GM21723 (cell line): ENCODE data around the gene LRRIQ3.
"Not testable (repeated sequence)": the region's sequence is repeated elsewhere in the genome, so short reads cannot be mapped to it uniquely, and the experiment has no call there.

Experiments used
- ATAC-seq: cut with Tn5 transposase; IDR thresholded peaks from one replicate; pipeline ENCODE4 v1.9.1; 2021; ENCODE audit warnings: mild to moderate bottlenecking, moderate library complexity; ENCODE audit not compliant: unreplicated experiment

The LRRIQ3 gene

DNA sequence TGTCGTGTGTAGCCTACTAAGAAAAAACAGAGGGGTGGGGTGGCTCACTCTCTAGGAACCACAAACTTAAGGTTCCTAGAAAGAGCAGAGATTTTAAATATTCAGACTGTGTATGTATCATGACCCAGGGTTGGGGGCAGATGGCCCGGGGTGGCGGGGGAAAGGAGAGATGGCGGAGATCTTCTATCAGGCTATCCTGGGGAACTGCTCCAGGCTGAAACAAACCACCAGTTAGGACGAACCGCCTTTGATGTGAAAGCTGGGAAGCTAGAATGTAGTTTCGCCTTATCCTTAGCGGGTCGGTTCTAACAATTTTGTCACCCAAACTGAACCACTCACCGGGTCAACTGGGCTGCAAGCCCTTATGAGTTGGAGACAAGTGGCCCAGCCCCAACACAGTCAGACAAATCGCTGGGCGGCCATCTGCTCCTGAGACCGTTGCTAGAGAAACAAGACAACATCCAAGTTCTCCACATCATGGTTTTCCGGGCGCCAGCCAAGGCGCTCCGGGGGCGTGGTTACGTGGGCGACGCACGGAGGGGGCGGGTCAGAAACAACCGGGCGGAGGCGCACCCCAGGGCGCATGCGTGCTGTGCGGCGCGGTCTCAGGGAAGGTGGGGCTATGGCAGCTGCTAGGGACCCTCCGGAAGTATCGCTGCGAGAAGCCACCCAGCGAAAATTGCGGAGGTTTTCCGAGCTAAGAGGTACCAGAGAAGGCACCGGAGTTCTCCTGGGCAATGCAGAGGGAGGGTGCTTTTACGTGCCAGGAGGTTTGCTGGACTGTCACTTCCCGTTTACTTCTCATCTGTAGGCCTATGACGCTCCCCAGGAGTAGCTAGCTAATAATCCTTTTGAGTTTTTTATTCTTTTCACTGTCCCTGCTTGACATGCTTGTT, at the start of gene LRRIQ3, which contains the start of gene FPGT:
LRRIQ3 (minus strand) TSS at position 520 of the 896 bp plus-strand sequence. CDS start 14,492 bp downstream, outside the sequence.
FPGT (plus strand) TSS at position 586 of the 896 bp plus-strand sequence; CDS start at position 623, 37 bp downstream.
- ATAC-seq = peak; percentile 94

DNA sequence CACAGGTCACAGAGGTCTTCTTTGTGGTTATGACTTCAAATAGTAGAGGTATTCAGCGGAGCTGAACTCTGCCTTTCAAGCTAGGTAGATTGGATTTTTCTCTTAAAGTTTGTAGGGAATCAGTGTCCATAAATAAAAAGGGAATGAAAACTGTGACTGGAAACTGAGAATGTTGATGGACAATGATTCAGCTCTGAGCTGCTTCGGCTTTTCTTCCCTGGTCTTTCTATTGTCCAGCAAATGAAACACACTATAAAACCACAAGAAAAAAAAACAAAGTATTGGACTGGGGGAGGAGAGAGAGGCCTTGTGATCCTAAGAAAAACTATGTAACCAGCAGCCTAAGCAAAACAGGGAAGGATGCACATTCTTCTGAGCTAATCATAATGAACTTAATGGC, 48.3 kb upstream of the LRRIQ3 start:
- ATAC-seq = no peak

- no peak for ATAC-seq
These were observed 47.3 kb upstream of the LRRIQ3 start for GRCh38 chr1:74245168-74245772.

- no peak for ATAC-seq
These were observed 39.8 kb upstream of the LRRIQ3 start for GRCh38 chr1:74237787-74238186.

- ATAC-seq = no peak
These were observed 39.1 kb upstream of the LRRIQ3 start for GRCh38 chr1:74237035-74237434.

DNA sequence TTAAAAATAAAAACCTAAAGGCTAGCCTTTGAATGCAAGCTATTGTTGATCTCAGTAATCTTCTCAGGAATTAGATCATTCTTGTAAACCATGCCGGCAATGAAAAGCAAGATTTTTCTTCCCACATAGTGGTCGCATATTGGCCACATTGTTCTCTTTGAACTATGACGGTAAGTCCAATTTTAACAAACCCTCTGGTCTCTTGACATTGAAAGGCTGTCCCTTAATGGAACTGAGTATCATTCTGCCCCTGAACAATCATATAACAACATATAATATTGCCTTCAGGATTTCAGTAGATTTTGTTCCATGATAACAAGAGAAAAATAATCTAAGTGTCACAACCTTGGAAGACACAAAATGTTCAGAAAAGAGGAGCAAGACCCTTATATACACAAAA, 38.5 kb upstream of the LRRIQ3 start:
- ATAC-seq = no peak

DNA sequence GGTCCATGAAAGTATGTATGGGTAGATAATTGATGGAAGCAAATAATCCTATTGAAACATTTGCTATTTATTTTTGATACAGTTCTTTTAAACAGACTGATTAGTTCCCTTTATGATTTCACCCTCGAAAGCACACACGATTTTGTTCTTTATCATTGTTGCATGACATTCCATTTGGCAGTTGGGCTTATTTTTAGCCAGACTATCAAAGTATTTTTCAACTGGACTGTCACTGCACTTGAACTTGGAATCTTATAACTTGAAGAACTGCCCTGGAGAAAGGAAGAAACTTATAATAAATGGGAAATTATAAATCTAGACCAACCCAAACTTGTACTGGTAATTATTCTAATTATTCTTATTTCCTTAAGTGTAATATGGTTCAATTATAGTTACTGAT, 37.2 kb upstream of the LRRIQ3 start, which contains the start of gene TNNI3K:
TNNI3K (plus strand) TSS at position 235 of the 400 bp plus-strand sequence; CDS start at position 300, 65 bp downstream.
- ATAC-seq = no peak

DNA sequence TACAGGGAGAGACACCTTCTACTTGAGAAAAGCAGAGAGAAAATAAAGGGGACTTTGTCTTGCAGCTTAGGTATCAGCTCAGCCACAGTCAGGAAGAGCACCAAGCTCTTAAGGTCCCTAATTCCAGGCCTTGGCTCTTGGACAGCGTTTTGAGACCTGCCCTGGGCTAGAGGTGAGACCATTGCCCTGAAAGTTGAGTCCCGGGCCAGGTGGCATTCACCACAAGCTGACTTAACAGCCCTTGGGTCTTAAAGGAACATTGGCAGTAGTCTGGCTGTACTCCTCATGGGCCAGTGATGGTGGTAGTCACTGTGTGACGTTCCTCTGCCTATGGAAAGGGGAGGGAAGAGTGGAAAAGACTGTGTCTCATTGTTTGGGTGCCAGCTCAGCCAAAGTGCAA, 25.5 kb upstream of the LRRIQ3 start:
- ATAC-seq = no peak

GRCh38 chr1:74222701-74223100, 24.7 kb upstream of the LRRIQ3 start:
- ATAC-seq = no peak

- ATAC-seq = no peak
These were observed 17.3 kb upstream of the LRRIQ3 start for GRCh38 chr1:74215229-74215628.

GRCh38 chr1:74205266-74205665, 7.3 kb upstream of the LRRIQ3 start:
- ATAC-seq = no peak

GRCh38 chr1:74199504-74199903, 1.5 kb upstream of the LRRIQ3 start:
- ATAC-seq = no peak

DNA sequence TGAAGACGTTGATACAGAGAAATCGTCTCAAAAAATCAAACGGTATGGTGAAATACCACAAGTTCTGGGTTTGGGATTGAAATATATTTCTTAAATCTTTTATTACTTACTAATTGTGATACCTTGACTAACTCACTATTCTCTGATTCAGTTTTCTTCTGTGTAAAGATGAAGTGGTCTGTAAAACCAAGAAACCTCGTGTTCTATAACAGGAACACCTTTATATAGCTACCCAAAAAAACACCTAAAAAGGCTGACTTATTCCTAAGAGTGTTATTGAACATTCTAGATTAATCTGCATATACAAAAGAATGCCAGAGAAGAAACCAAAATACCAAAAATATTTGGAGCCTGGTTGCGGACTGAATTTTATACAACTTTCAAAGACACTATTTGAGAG, 721 bp downstream of the LRRIQ3 start:
- no peak for ATAC-seq

DNA sequence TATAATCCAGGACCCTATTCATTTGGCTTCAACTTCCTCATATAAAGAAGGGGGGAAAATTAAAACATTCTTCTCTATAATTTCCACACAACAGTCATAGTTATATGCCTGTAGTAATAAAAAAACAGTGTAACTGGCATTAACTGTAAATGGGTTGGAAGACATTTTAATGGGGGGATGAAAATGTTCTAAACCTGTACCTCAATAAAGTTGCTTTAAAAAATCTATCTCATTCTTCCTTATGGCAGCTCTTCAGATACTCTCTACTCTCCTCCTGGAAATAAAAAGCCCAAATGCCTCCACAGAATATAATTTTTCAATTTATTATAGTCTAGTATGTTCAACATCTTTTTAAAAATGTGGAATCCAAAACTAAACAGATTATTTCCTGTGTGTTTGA, 2.6 kb downstream of the LRRIQ3 start:
- ATAC-seq = no peak

DNA sequence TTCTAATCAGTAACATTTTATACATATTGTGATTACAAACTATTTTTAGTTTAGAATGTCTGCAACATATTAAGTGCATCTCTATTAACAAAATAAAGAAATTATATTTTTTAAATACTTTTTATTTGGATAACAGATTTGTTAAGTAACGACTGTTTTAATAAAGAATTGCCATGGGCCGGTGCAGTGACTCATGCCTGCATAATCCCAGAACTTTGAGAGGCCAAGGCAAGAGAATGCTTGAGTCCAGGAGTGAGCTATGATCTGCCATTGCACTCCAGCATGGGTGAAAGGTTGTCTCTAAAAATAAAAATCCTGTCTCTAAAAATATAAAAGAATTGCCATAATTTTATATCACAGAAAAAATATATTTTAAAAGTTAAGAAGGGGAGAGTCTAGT, 4.1 kb downstream of the LRRIQ3 start:
- ATAC-seq = no peak

GRCh38 chr1:74180490-74180889, 17.5 kb downstream of the LRRIQ3 start:
- no peak for ATAC-seq

DNA sequence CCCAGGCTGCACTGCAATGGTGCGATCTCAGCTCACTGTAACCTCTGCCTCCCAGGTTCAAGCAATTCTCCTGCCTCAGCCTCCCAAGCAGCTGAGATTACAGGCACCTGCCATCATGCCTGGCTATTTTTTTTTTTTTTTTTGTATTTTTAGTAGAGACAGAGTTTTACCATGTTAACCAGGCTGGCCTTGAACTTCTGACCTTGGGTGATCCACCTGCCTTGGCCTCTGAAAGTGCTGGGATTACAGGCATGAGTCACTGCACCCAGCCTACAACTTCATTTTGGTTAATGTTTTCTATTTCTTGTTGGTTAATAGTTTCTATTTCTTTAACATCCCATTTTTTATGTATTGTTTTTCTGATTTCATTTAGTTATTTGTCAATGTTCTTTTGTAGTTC, 23.6 kb downstream of the LRRIQ3 start:
- not testable (repeated sequence) for ATAC-seq

- no peak for ATAC-seq
These were observed 35.6 kb downstream of the LRRIQ3 start for GRCh38 chr1:74162333-74162732.

DNA sequence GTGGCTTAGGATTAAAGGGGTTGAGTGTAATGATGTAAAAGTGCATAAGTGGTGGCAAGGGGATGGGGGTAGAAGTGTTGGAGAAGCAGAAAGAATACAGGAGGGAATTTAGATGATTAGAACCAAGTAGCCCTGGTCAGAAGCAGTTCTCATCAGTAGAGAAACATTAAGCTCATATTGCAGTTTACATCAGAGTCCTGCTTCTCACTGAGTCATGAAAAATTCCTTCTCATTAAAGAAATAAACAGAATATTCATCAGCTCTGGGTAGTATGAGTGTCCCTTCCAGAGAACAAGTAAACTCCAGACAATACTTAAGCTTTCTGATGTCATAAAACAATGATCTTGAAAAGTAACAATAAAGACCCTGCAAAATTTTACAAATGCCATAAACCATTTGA, 36.5 kb downstream of the LRRIQ3 start:
- no peak for ATAC-seq

GRCh38 chr1:74160046-74160445, 37.9 kb downstream of the LRRIQ3 start:
- no peak for ATAC-seq

DNA sequence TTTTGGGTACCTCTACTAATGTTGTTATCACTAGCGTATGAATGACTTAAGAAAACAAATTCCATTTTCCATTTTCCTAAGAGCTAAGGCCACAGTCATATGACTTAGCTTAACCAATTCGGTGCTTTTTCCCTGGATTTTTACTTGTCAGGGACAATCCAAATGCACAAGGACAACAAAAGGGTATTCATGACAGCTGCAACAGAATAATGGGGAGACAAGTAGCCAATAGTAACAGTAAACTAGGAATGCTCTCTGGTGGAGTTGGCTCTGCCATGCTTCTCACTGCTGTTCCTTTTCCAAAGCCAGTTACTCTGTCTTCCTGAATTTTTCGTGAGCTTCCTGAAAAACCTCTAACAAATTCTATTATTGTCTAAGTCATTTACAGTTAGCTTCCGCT, 52.9 kb downstream of the LRRIQ3 start:
- ATAC-seq = no peak

- not testable (repeated sequence) for ATAC-seq
These were observed 80.6 kb downstream of the LRRIQ3 start for GRCh38 chr1:74117370-74117769.
